ENCODE measurements around the gene DNAJA4.

The DNAJA4 gene

GRCh38 chr15:78282324-78282723 is 18.0 kb downstream of the DNAJA4 start:
- FAIRE-seq, result no peak

- FAIRE-seq, result no peak
Measured at GRCh38 chr15:78284758-78285157, 20.4 kb downstream of the DNAJA4 start.

DNA sequence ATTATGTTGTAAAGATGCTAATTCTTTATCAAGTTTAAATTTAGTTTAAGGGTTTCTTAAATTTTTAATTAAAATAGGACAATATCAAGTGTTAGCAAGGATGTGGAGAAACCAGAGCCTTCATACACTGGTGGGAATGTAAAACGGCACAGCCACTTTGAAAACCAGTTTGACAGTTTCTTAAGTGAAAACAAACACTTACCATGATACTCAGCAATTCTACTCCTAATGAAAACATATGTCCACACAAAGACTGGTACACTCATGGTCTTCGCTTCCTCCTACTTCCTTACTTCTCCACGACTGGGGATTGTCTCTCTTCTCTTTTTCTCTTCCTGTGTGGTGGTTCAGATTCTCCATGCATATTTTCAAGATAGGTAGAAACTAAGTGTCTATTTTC is 25.9 kb downstream of the DNAJA4 start:
- FAIRE-seq, result no peak

GRCh38 chr15:78291052-78291451 is 26.7 kb downstream of the DNAJA4 start:
- FAIRE-seq, result no peak

- no peak for FAIRE-seq
Measured at GRCh38 chr15:78291698-78292097, 27.3 kb downstream of the DNAJA4 start.

- no peak for FAIRE-seq
Measured at GRCh38 chr15:78292219-78292618, 27.9 kb downstream of the DNAJA4 start.

GRCh38 chr15:78299101-78299930 is 35.0 kb downstream of the DNAJA4 start, which contains the start of gene SKIC8:
SKIC8 (minus strand) TSS chr15:78299609; CDS start chr15:78295686, 3,923 bp downstream.
- FAIRE-seq, result peak; percentile 88

DNA sequence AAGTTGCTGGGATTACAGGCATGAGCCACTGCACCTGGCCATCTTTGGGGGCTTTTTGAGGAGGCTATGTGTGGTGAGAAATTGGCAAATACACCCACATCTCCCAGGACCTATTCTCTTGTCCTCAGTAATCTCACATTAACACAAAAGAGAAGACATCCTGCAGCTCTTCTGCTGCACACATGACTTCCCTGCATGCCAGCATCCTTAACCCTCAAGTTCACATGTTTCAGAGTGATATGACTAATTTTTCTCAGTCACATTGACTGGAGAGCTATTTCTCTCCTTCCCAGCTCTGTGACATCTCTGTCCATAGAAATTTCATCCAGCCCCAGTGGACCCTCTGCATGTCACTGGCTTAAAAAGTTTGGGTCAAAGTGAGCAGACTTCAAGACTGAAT is 37.0 kb downstream of the DNAJA4 start:
- FAIRE-seq, result no peak

DNA sequence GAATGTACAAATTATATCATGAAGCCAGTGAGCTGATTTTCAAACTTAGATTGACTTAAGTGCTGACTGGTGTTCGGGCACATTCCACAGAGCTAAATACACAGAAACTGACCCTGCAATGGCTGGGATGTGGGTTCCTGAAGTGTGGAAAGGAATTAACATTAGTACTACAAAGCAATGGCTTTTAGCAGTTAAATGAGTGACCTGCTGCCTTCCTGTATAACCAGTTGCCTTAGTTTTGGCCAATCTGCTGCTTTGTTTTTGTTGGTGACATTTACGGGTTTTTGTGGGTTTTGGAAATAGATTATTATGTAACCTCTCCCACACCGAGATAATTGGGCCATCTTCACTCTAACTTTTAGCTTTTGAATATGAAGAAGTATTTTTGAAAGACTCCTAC is 37.5 kb downstream of the DNAJA4 start:
- FAIRE-seq, result peak; percentile 27

- peak; percentile 93 for FAIRE-seq
Measured at GRCh38 chr15:78302579-78303312, 38.4 kb downstream of the DNAJA4 start.

DNA sequence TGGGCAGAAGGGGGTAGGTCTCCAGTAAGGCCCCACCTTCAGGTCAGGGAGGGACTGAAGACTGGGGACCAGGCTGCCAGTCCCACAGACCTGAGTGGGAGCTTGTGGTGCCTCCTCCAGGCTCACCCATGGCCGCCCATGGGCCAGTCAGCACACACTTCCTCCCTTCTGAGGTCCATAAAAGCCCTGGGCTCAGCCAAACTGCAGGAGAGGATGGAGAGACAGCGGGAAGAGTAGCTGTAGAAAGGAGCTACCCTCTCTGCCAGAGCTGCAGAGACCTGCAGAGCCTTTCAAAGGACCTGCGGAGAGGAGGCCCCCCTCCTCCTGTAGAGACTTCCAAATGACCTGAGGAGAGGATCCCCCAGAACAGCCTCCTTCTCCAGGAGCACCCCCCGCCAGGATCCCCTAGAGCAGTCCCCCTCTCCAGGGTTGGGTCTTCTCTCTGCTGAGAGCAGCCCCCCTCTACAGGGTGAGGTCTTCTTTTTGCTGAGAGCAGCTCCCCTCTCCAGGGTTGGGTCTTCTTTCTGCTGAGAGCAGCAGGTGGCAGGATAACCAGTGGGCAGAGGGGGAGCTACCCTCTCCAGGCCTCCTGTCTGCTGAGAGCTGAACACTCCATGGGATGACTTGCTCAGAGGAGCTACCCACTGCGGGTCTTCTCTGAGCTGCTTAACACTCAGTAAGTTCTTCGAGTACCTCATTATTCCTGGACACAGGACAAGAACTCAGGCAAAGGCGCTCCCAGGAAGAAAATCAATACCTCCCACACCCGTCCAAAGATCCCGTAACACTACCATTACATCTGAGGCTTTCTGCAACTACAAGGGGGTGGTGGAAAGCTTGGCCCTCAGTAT is 40.1 kb downstream of the DNAJA4 start:
- FAIRE-seq, result peak; percentile 83

DNA sequence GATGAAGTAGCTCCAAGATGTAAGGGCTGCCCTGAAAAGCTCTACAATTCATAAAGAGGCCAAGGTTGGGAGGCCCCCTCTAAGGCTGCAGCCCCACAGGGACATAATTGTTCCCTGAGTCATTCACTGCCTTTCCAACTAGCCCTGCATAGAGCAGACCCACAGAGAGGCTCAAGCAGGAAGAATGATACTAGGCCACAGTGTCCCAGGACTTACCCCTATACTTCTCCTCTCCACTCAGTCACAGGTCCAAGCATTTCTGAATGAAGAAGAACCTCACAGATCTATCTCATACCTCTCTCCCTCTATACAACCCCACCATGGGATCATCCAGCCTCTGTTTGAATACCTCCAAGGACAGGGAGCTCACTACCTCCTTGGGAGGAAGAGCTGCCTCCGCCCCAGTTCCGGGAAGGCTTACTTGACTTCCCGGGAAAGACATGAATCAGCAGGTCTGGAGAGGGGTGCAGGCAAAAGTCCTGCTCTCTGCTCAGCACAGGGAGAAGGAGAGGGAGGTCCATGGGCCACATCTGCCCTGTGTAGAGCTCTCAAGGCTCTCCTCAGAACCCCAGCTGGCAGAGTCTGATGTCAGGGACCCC is 41.9 kb downstream of the DNAJA4 start:
- FAIRE-seq, result no peak

GRCh38 chr15:78307976-78308375 is 43.6 kb downstream of the DNAJA4 start:
- FAIRE-seq, result peak; percentile 87

DNA sequence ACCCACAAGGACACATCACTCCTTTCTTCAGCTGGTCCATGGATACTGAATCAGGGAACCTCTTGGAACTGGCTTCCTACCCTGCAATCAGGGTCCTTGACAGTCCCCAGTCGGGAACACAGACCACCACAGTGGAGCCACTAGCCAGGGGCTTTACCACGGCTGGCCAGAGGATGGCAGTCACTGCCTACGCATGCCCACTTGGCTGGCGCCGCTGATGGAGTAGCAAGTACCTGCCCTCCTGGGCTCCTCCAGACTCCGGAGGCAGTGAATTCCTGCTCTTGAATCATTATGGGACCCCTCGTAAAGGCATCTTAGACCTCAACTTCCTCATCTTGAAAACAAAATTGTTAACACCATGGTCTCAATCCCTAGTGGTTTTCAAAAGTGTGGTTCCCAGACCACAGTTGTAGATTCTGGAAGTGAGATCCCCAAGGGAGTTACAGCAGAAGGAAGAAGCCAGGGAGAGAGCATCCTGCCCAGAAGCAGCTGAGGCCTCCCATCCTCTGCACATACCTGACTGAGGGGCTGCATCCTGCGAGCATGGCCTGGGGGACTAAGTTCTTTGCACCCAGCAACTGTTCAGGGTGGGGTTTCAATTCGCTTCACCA is 44.2 kb downstream of the DNAJA4 start:
- FAIRE-seq, result no peak

- FAIRE-seq, result no peak
Measured at GRCh38 chr15:78311292-78311691, 46.9 kb downstream of the DNAJA4 start.

DNA sequence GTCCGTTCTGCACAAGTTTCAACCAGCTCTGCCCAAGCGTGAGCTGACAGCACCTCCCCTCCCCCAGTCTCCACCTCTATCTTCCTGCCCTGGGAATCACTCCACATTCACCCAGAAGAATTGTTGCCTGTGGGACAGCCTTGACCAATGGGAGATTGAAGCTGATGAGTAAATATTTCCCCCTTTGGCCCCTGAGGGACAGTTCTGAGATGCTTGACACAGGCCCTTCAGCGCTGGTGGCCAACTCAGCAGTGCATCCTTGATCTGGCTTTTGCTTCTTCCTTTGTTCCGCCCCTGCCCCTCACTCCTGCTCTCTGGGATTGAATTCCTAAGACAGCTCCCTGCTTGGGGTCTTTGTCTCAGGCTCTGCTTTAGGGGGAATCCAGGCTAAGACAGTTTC is 48.2 kb downstream of the DNAJA4 start:
- FAIRE-seq, result no peak

DNA sequence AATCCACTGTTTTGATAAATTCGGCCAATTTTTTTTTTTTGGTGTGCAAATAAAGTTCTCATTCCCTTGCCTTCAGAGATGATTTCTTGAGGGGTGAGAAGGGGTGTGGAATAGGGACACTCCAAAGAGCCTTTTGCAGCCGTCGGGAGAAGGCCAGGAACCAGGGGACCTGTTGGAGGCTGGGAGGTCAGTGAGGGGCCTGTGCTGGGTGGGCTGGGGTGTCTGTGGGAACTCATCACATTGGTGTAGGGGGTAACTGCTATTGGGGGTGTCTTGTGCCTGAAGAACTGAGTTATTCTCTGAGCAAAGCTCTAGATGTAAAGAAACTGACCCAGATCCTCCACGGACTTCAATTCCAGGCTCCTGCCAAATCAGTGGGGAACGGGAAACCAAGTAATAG is 48.6 kb downstream of the DNAJA4 start:
- FAIRE-seq, result no peak

GRCh38 chr15:78313383-78313782 is 49.0 kb downstream of the DNAJA4 start:
- no peak for FAIRE-seq

GRCh38 chr15:78314181-78314581 is 49.8 kb downstream of the DNAJA4 start:
- no peak for FAIRE-seq

GRCh38 chr15:78315686-78316282 is 51.4 kb downstream of the DNAJA4 start:
- no peak for FAIRE-seq

GRCh38 chr15:78316283-78317083 is 52.1 kb downstream of the DNAJA4 start:
- no peak for FAIRE-seq

Data from A204.1 (cell line).